Pancreas (tissue), 10 donors: ENCODE measurements around the gene DCAF12. TPM values are rescaled to one million over a fixed set of nuclear protein-coding genes. Genes with fewer than 3 reads are reported as not detected.

Experiments
- ATAC-seq, 4 donors: fragments of 200-7000 bp; cut with Tn5 transposase; one replicate each; pipeline versions ENCODE4 v1.8.0 to v1.9.1; 2020; ENCODE audit warnings: mild to moderate bottlenecking in 4 of 4, moderate library complexity in 4 of 4
- DNase-seq, 6 donors: peaks; one replicate each; pipeline ENCODE4 v3.0.0-alpha.2; 2020
- FAIRE-seq: peaks from 2 replicates; lab custom pipeline; 2012; peaks lifted over from hg19 to GRCh38; lab: Jason Lieb, UNC
- H3K27ac ChIP-seq, 4 donors: fragments of 200-600 bp; sonication (generic); 1 replicate in 3 of 4; 2 replicates in 1 of 4; pipeline versions ENCODE4 v1.5.0 to v1.8.0; 2020
- H3K27me3 ChIP-seq, 4 donors: fragments of 200-600 bp; one replicate each; pipeline ENCODE4 v1.8.0; 2021
- H3K36me3 ChIP-seq, 3 donors: fragments of 200-600 bp; sonication (generic) in 1 of 3; one replicate each; pipeline versions ENCODE4 v1.5.0 to v1.8.0; 2020 to 2021
- H3K4me1 ChIP-seq, 3 donors: fragments of 200-600 bp; one replicate each; pipeline ENCODE4 v1.8.0; 2021
- H3K4me3 ChIP-seq, 4 donors: fragments of 200-600 bp; sonication (generic) in 2 of 4; one replicate each; pipeline versions ENCODE4 v1.5.0 to v1.8.0; 2020 to 2021
- H3K9me3 ChIP-seq, 4 donors: fragments of 200-600 bp; one replicate each; pipeline ENCODE4 v1.8.0; 2021
- CTCF ChIP-seq, 4 donors: fragments of 200-600 bp; sonication (generic) in 3 of 4; IDR thresholded peaks; one replicate each; pipeline versions ENCODE4 v1.5.0 to v1.8.0; 2021; ENCODE audit warnings: antibody characterized with exemption in 4 of 4
- WGBS, 2 donors: extraction: QIAGEN DNeasy Blood & Tissue Kit; methylation state at CpG; one replicate each; pipeline ENCODE4 v1.1.7; 2013; 5-methylcytosine and 5-hydroxymethylcytosine counted together
- intact Hi-C, 3 donors: fragments of 100-400 bp; cut with DNase I; formaldehyde crosslinking; loops; one replicate each; pipeline versions ENCODE4 v1.11.1 to v1.14.2; 2022
- polyA plus RNA-seq, 2 donors: library from polyadenylated mRNA; stranded (reverse); fragments of 200-250 nt; gene quantifications; one replicate each; pipeline ENCODE4 v1.2.3, GENCODE V29; 2013
- total RNA-seq, 6 donors: library from RNA; stranded (reverse); fragmentation: NEBNext Ultra II Directional in 4 of 6; extraction: Animal tissue kit (Norgen Biotek cat#: 25700) in 4 of 6; gene quantifications; one replicate each; pipeline versions ENCODE4 v1.2.1 to v1.2.4, GENCODE V29; 2021 to 2023
- donor health status: healthy with polysubstance abuse.
- donor health status: DM: no; HTN: no; CAD: no; lungs with moderate emphysema.
- donor health status: DM: no; HTN: no; CAD: no.
- donor health status: control.
- donor health status: control.
- donor health status: Bipolar disorder and iron deficiency.
- donor health status: DM: yes; HTN: yes; CAD: no.
- donor health status: DM: no; HTN: no; CAD: no.
- donor health status: DM: no; HTN: no; CAD: no.
- donor health status: DM: yes; HTN: yes; CAD: no.

Gene DCAF12
- total RNA-seq (10 to 100 TPM; 12.0 to 22.1 (median 15.0) TPM), polyA plus RNA-seq (10 to 100 TPM in 1 of 2 donors, 1 to 10 TPM in 1; 5.7 to 11.7 TPM)

GRCh38 chr9:34126207-34127034, at the start of gene DCAF12:
TSS of gene DCAF12 (minus strand) at chr9:34126698. CDS start at chr9:34126431, 267 bp downstream.
- peak; percentile 98 to 99 (median 99) for ATAC-seq
- intact Hi-C loops, result loop anchor here in 1 of 3 donors (10.0 kb wide), 1 partner anchor 128 kb away; no protein-coding TSS in a partner anchor
- WGBS, 2 donors, result 0% methylated on average over 65 to 67 of the region's 67 CpGs
- H3K27me3 ChIP-seq, result no peaks in the 10 kb centered on the region
- peak within 1 kb of the TSS; percentile 71 to 94 (median 88) for H3K27ac ChIP-seq
- H3K9me3 ChIP-seq, result no peaks in the 10 kb centered on the region
- peak; percentile 90 to 97 (median 92) for DNase-seq
- TF ChIP-seq CTCF (IDR thresholded peaks at IDR 0.05), result no peak
- H3K36me3 ChIP-seq, result no peaks in the 10 kb centered on the region
- peaks cover 13 to 30% (median 15%) of the 10 kb centered on the region in 3 donors for H3K4me1 ChIP-seq
- FAIRE-seq, result no peak
- H3K4me3 ChIP-seq, result peak within 1 kb of the TSS; percentile 60 to 89 (median 74)

GRCh38 chr9:34176089-34176488, 49.6 kb upstream of the DCAF12 start:
- H3K27me3 ChIP-seq, result no peaks in the 10 kb centered on the region
- no peak overlapping the region for H3K27ac ChIP-seq
- no peak for TF ChIP-seq CTCF (IDR thresholded peaks at IDR 0.05)
- no peaks in the 10 kb centered on the region for H3K36me3 ChIP-seq
- DNase-seq (no peak), ATAC-seq (no peak), FAIRE-seq (no peak)
- no peaks in the 10 kb centered on the region for H3K9me3 ChIP-seq
- WGBS, 2 donors, result 67 to 74% methylated on average over 3 of the region's 3 CpGs
- peaks cover 0 to 5% (median 4%) of the 10 kb centered on the region in 3 donors for H3K4me1 ChIP-seq
- intact Hi-C loops, result no loop called here
- no peak overlapping the region for H3K4me3 ChIP-seq

- DNase-seq, result no peak
- intact Hi-C loops, result no loop called here
- Histone ChIP-seq H3K4me1 (no peaks in the 10 kb centered on the region), H3K27me3 (no peaks in the 10 kb centered on the region), H3K27ac (no peak overlapping the region), H3K9me3 (no peaks in the 10 kb centered on the region), H3K4me3 (no peak overlapping the region), H3K36me3 (no peaks in the 10 kb centered on the region)
- WGBS, 2 donors, result 90 to 95% methylated on average over 15 of the region's 15 CpGs
- no peak for FAIRE-seq
- TF ChIP-seq CTCF (IDR thresholded peaks at IDR 0.05), result no peak
- ATAC-seq, result peak in 2 of 4 donors; percentile 51 to 69
Measured at GRCh38 chr9:34171753-34172535, 45.4 kb upstream of the DCAF12 start.

- no peaks in the 10 kb centered on the region for H3K36me3 ChIP-seq
- H3K9me3 ChIP-seq, result no peaks in the 10 kb centered on the region
- no peak overlapping the region for H3K4me3 ChIP-seq
- DNase-seq, result no peak
- FAIRE-seq, result no peak
- no peaks in the 10 kb centered on the region for H3K4me1 ChIP-seq
- intact Hi-C loops, result no loop called here
- no peak overlapping the region for H3K27ac ChIP-seq
- ATAC-seq, result peak; percentile 24 to 67 (median 53)
- H3K27me3 ChIP-seq, result no peaks in the 10 kb centered on the region
- TF ChIP-seq CTCF (IDR thresholded peaks at IDR 0.05), result no peak
- 60 to 63% methylated on average over 1 of the region's 1 CpG for WGBS, 2 donors
Measured at GRCh38 chr9:34170237-34170991, 43.9 kb upstream of the DCAF12 start.
